ENCODE measurements around the gene PARD3B. TPM values are rescaled to one million over a fixed set of nuclear protein-coding genes. Genes with fewer than 3 reads are reported as not detected.

PARD3B gene
- polyA plus RNA-seq, 3 donors = not detected

GRCh38 chr2:204586444-204587180 is 41.3 kb downstream of the PARD3B start:
- 90% methylated on average over 2 of the region's 7 CpGs for WGBS (ENCODE audit: insufficient coverage)

GRCh38 chr2:204590063-204590462 is 44.8 kb downstream of the PARD3B start:
- H3K27ac ChIP-seq (ENCODE audit: low read depth in 1 of 2, low read length in 2 of 2) = no peak overlapping the region
- Mint-ChIP-seq H3K27ac (no peak overlapping the region), H3K4me1 (no peaks in the 10 kb centered on the region), H3K27me3 (ENCODE audit: low read depth in 3 of 3) (peaks cover 0 to 1% (median 1%) of the 10 kb centered on the region in 3 donors), H3K36me3 (no peaks in the 10 kb centered on the region), H3K9me3 (peaks cover 0 to 12% (median 2%) of the 10 kb centered on the region in 7 donors), H3K4me3 (no peak overlapping the region)
- no peaks in the 10 kb centered on the region for H4K20me1 ChIP-seq (ENCODE audit: insufficient read depth, low read length)
- no peak overlapping the region for H3K9ac ChIP-seq (ENCODE audit: insufficient read depth, low read length, poor library complexity, severe bottlenecking)
- H3K4me3 ChIP-seq (replicated peaks in 1 of 3; ENCODE audit: low read depth in 2 of 3, low read length in 3 of 3) = no peak overlapping the region
- no peak for TF ChIP-seq CTCF (IDR thresholded peaks at IDR 0.05)
- H3K79me2 ChIP-seq (ENCODE audit: insufficient read depth, low read length) = no peaks in the 10 kb centered on the region
- intact Hi-C loops (cut with micrococcal nuclease) = no loop called here
- DNase-seq = no peak
- no CpG with 5 or more reads among the region's 3 CpGs for WGBS (ENCODE audit: insufficient coverage)
- no peak overlapping the region for H3K4me2 ChIP-seq (replicated peaks; ENCODE audit: extremely low read depth, low read length, poor library complexity, severe bottlenecking)
- H3K4me1 ChIP-seq (ENCODE audit: control insufficient read depth in 1 of 2, insufficient read depth in 2 of 2, low read length in 2 of 2) = no peaks in the 10 kb centered on the region
- H3K36me3 ChIP-seq (replicated peaks in 1 of 2; ENCODE audit: control insufficient read depth in 1 of 2, insufficient read depth in 2 of 2, low read length in 2 of 2) = no peaks in the 10 kb centered on the region
- peaks cover 3 to 11% of the 10 kb centered on the region in 2 donors for H3K9me3 ChIP-seq (replicated peaks in 1 of 2; ENCODE audit: control insufficient read depth in 1 of 2, insufficient read depth in 1 of 2, low read length in 2 of 2)
- H2AFZ ChIP-seq (ENCODE audit: insufficient read depth, low read depth, low read length, poor library complexity, severe bottlenecking) = no peak overlapping the region
- no peaks in the 10 kb centered on the region for H3K27me3 ChIP-seq (ENCODE audit: control insufficient read depth in 2 of 2, insufficient read depth in 2 of 2, low read length in 2 of 2)

More at GRCh38 chr2:204586444-204587180, 41.3 kb downstream of the PARD3B start:
- no peak overlapping the region for H3K4me2 ChIP-seq (replicated peaks; ENCODE audit: extremely low read depth, low read length, poor library complexity, severe bottlenecking)
- peaks cover 0 to 1% (median 0%) of the 10 kb centered on the region in 3 donors for H3K27me3 Mint-ChIP-seq (ENCODE audit: low read depth in 3 of 3)
- no peak overlapping the region for H2AFZ ChIP-seq (ENCODE audit: insufficient read depth, low read depth, low read length, poor library complexity, severe bottlenecking)
- H3K36me3 ChIP-seq (replicated peaks in 1 of 2; ENCODE audit: control insufficient read depth in 1 of 2, insufficient read depth in 2 of 2, low read length in 2 of 2) = no peaks in the 10 kb centered on the region
- H3K4me3 ChIP-seq (replicated peaks in 1 of 3; ENCODE audit: low read depth in 2 of 3, low read length in 3 of 3) = no peak overlapping the region
- H3K9me3 Mint-ChIP-seq = peaks cover 2 to 17% (median 6%) of the 10 kb centered on the region in 7 donors
- DNase-seq = no peak
- no peak overlapping the region for H3K9ac ChIP-seq (ENCODE audit: insufficient read depth, low read length, poor library complexity, severe bottlenecking)
- H4K20me1 ChIP-seq (ENCODE audit: insufficient read depth, low read length) = no peaks in the 10 kb centered on the region
- no peak overlapping the region for H3K27ac ChIP-seq (ENCODE audit: low read depth in 1 of 2, low read length in 2 of 2)
- H3K9me3 ChIP-seq (replicated peaks in 1 of 2; ENCODE audit: control insufficient read depth in 1 of 2, insufficient read depth in 1 of 2, low read length in 2 of 2) = peaks cover 6 to 17% of the 10 kb centered on the region in 2 donors
- no peak for TF ChIP-seq CTCF (IDR thresholded peaks at IDR 0.05)
- H3K4me3 Mint-ChIP-seq = no peak overlapping the region
- H3K79me2 ChIP-seq (ENCODE audit: insufficient read depth, low read length) = no peaks in the 10 kb centered on the region
- H3K4me1 ChIP-seq (ENCODE audit: control insufficient read depth in 1 of 2, insufficient read depth in 2 of 2, low read length in 2 of 2) = no peaks in the 10 kb centered on the region
- H3K4me1 Mint-ChIP-seq = no peaks in the 10 kb centered on the region
- no peaks in the 10 kb centered on the region for H3K27me3 ChIP-seq (ENCODE audit: control insufficient read depth in 2 of 2, insufficient read depth in 2 of 2, low read length in 2 of 2)
- no peaks in the 10 kb centered on the region for H3K36me3 Mint-ChIP-seq
- intact Hi-C loops (cut with micrococcal nuclease) = no loop called here
- H3K27ac Mint-ChIP-seq = no peak overlapping the region

Data from CD14-positive monocyte (primary cell).